Uterus (tissue), 2 donors: ENCODE measurements around the gene SOX5.

Experiments used
- POLR2A ChIP-seq, 2 donors: fragments of 450-650 bp; IDR thresholded peaks; one replicate each; pipeline ENCODE4 v1.6.1; 2016; ENCODE audit warnings: antibody characterized with exemption in 2 of 2, mild to moderate bottlenecking in 1 of 2, moderate library complexity in 1 of 2
- TF ChIP-seq, protein P1 (sequence below), 4 experiments: fragments of 200-600 bp in 2 of 4; fragments of 450-650 bp in 2 of 4; sonication (generic) in 2 of 4; IDR thresholded peaks; one replicate each; pipeline ENCODE4 v1.5.1; 2016 to 2019; ENCODE audit warnings: antibody characterized with exemption in 4 of 4, mild to moderate bottlenecking in 2 of 4, moderate library complexity in 1 of 4

DNA sequence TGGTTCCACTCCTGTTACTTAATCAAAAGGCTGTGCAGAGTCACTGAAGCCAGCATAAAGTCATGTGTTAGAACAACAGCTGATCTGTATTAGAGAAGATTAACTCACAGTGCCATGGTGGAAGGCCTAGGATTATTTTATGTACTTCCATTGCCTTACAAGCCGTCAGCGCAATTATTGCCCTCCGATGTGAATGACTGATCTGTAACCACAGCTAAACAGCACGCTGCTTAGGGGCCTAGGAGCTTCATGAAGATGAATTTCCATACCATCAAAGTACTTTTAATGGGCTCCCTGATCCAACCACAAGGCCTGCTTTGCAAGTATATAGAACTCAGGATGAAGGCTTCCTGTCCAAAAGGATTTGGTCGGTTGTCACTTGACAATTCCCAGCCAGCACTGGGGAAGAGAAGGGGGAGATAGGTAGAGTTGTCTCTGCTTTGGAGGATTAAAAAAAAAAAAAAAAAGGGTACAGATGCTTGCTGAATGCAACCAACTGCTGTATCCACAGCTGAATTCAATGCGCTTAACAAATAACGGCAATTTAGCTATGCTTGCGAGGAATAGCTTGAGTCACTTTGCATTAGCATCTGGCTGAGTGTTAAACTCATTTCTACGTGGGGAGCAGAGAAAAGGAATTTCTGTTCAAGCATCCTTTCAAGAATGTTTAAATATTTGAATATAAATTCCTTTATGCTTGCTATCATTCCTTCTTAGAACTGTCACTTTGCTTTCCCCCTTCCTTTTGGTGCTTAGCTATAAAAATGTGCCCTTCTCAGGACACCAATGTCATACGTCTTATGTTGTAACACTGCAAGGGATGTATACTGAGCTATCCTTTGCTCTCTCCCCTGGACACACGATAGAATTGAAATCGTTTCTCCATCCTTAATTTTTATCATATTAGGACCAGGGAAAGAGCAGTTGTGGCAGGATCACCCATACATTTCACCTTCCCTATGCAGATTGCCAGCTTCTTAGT, 387.8 kb downstream of the SOX5 start:
- no peak for TF ChIP-seq POLR2A (IDR thresholded peaks at IDR 0.05)
- TF ChIP-seq, protein P1, sequence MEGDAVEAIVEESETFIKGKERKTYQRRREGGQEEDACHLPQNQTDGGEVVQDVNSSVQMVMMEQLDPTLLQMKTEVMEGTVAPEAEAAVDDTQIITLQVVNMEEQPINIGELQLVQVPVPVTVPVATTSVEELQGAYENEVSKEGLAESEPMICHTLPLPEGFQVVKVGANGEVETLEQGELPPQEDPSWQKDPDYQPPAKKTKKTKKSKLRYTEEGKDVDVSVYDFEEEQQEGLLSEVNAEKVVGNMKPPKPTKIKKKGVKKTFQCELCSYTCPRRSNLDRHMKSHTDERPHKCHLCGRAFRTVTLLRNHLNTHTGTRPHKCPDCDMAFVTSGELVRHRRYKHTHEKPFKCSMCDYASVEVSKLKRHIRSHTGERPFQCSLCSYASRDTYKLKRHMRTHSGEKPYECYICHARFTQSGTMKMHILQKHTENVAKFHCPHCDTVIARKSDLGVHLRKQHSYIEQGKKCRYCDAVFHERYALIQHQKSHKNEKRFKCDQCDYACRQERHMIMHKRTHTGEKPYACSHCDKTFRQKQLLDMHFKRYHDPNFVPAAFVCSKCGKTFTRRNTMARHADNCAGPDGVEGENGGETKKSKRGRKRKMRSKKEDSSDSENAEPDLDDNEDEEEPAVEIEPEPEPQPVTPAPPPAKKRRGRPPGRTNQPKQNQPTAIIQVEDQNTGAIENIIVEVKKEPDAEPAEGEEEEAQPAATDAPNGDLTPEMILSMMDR (IDR thresholded peaks at IDR 0.05), result no peak
